Right lobe of liver (tissue), 6 donors: ENCODE data around the gene DYSF. TPM values are rescaled to one million over a fixed set of nuclear protein-coding genes. Genes with fewer than 3 reads are reported as not detected.

Experiments
- ATAC-seq, 4 donors: fragments of 200-7000 bp; cut with Tn5 transposase; one replicate each; pipeline ENCODE4 v1.9.1; 2020; ENCODE audit warnings: mild to moderate bottlenecking in 4 of 4, moderate library complexity in 4 of 4
- DNase-seq, 3 donors: peaks; one replicate each; pipeline ENCODE4 v3.0.0-alpha.2; 2020
- H3K27ac ChIP-seq, 3 donors: fragments of 200-600 bp; one replicate each; pipeline ENCODE4 v1.8.0; 2022
- H3K27me3 ChIP-seq, 2 donors: fragments of 200-600 bp; one replicate each; pipeline ENCODE4 v1.8.0; 2022
- H3K36me3 ChIP-seq, 4 donors: fragments of 200-600 bp; sonication (generic) in 1 of 4; one replicate each; pipeline versions ENCODE4 v1.5.1 to v1.8.0; 2017 to 2022; ENCODE audit warnings: control low read depth in 1 of 4
- H3K4me1 ChIP-seq, 4 donors: fragments of 200-600 bp; sonication (generic) in 1 of 4; one replicate each; pipeline versions ENCODE4 v1.5.1 to v1.8.0; 2017 to 2022; ENCODE audit warnings: control low read depth in 1 of 4
- H3K4me3 ChIP-seq, 3 donors: fragments of 200-600 bp; one replicate each; pipeline ENCODE4 v1.8.0; 2022
- H3K9me3 ChIP-seq, 4 donors: fragments of 200-600 bp; sonication (generic) in 1 of 4; one replicate each; pipeline versions ENCODE4 v1.5.1 to v1.8.0; 2017 to 2022; ENCODE audit warnings: control low read depth in 1 of 4
- POLR2A ChIP-seq: fragments of 450-650 bp; IDR thresholded peaks from one replicate; pipeline ENCODE4 v1.6.1; 2017; ENCODE audit warnings: antibody characterized with exemption, mild to moderate bottlenecking
- WGBS: methylation state at CpG from one replicate; pipeline ENCODE4 v1.1.6; 2018; ENCODE audit warnings: low coverage, low lambda C conversion rate; ENCODE audit not compliant: insufficient coverage; ENCODE audit errors: missing lambda C conversion rate; 5-methylcytosine and 5-hydroxymethylcytosine counted together
- intact Hi-C, 2 donors: fragments of 100-400 bp; cut with DNase I; formaldehyde crosslinking; loops; one replicate each; pipeline versions ENCODE4 v1.11.2 to v1.14.1; 2022
- total RNA-seq, 6 experiments: library from RNA; depleted of rRNA in 2 of 6; stranded (reverse); fragments of >200 nt in 2 of 6; fragmentation: NEBNext Ultra II Directional in 3 of 6; extraction: Animal tissue kit (Norgen Biotek cat#: 25700) in 3 of 6; gene quantifications; one replicate each; pipeline versions ENCODE4 v1.1.0 to v1.2.4, GENCODE V29; 2016 to 2023
- TF ChIP-seq, protein P1 (sequence below), 4 donors: fragments of 200-600 bp in 3 of 4; fragments of 450-650 bp in 1 of 4; IDR thresholded peaks; one replicate each; pipeline versions ENCODE4 v1.5.1 to v1.8.0; 2016 to 2022; ENCODE audit warnings: antibody characterized with exemption in 4 of 4, mild to moderate bottlenecking in 2 of 4
- donor health status: DM: no; HTN: yes; CAD: no.
- donor health status: DM: no; HTN: no; CAD: no.
- donor health status: DM: no; HTN: no; CAD: no.
- donor health status: DM: no; HTN: yes; CAD: no.
- donor health status: DM: no; HTN: yes; CAD: no.

Gene DYSF
- total RNA-seq, 6 experiments from 2014 or later = 21.8 to 55.0 (median 32.9) TPM

DNA sequence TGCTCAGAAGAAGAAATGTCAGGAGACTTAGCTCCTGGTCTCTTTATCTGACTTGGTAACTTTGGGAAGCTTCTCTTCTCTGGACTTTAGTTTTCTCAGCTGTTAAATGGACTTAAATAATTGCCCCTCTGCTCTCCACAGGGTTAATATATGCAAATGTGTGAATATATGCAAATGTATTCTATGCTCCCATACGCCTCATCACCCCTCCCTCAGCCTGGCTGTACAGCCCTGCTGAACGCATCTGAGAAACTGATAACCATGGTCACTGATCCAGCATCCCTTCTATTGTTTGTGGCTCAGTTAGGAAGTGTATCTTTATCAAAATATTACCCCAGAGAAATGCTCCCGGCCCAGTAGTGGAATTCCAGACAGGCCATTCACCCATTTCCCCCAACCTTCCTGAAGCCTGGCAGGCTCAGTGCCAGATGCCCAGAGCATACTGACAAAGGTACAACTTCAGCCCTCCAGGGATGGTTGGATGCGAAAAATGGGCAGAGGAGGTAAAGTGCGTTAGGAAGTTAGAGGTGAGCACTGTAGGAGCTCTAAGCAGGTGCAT lies 103.4 kb downstream of the DYSF start:
- DNase-seq (peak in 2 of 3 donors; percentile 35 to 51), ATAC-seq (no peak)
- Histone ChIP-seq H3K27ac (peak overlapping the region in 2 of 3 donors; percentile 72 to 76), H3K9me3 (no peaks in the 10 kb centered on the region), H3K36me3 (peaks cover 0 to 5% (median 0%) of the 10 kb centered on the region in 4 donors), H3K4me3 (peak overlapping the region in 2 of 3 donors; percentile 14 to 33), H3K27me3 (no peaks in the 10 kb centered on the region), H3K4me1 (peaks cover 0 to 23% (median 11%) of the 10 kb centered on the region in 4 donors)
- 33% methylated on average over 5 of the region's 5 CpGs for WGBS
- intact Hi-C loops = no loop called here
- TF ChIP-seq, protein P1, sequence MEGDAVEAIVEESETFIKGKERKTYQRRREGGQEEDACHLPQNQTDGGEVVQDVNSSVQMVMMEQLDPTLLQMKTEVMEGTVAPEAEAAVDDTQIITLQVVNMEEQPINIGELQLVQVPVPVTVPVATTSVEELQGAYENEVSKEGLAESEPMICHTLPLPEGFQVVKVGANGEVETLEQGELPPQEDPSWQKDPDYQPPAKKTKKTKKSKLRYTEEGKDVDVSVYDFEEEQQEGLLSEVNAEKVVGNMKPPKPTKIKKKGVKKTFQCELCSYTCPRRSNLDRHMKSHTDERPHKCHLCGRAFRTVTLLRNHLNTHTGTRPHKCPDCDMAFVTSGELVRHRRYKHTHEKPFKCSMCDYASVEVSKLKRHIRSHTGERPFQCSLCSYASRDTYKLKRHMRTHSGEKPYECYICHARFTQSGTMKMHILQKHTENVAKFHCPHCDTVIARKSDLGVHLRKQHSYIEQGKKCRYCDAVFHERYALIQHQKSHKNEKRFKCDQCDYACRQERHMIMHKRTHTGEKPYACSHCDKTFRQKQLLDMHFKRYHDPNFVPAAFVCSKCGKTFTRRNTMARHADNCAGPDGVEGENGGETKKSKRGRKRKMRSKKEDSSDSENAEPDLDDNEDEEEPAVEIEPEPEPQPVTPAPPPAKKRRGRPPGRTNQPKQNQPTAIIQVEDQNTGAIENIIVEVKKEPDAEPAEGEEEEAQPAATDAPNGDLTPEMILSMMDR (IDR thresholded peaks at IDR 0.05) = no peak
- no peak for TF ChIP-seq POLR2A

GRCh38 chr2:71557321-71557720 lies 104.0 kb downstream of the DYSF start:
- ATAC-seq = no peak
- Histone ChIP-seq H3K4me1 (peaks cover 0 to 23% (median 11%) of the 10 kb centered on the region in 4 donors), H3K9me3 (no peaks in the 10 kb centered on the region), H3K27me3 (no peaks in the 10 kb centered on the region), H3K4me3 (no peak overlapping the region), H3K36me3 (peaks cover 0 to 7% (median 0%) of the 10 kb centered on the region in 4 donors), H3K27ac (no peak overlapping the region)
- peak in 1 of 3 donors; percentile 41 for DNase-seq
- 83% methylated on average over 6 of the region's 6 CpGs for WGBS
- intact Hi-C loops = no loop called here
- TF ChIP-seq, protein P1 (IDR thresholded peaks at IDR 0.05) = no peak
- no peak for TF ChIP-seq POLR2A

DNA sequence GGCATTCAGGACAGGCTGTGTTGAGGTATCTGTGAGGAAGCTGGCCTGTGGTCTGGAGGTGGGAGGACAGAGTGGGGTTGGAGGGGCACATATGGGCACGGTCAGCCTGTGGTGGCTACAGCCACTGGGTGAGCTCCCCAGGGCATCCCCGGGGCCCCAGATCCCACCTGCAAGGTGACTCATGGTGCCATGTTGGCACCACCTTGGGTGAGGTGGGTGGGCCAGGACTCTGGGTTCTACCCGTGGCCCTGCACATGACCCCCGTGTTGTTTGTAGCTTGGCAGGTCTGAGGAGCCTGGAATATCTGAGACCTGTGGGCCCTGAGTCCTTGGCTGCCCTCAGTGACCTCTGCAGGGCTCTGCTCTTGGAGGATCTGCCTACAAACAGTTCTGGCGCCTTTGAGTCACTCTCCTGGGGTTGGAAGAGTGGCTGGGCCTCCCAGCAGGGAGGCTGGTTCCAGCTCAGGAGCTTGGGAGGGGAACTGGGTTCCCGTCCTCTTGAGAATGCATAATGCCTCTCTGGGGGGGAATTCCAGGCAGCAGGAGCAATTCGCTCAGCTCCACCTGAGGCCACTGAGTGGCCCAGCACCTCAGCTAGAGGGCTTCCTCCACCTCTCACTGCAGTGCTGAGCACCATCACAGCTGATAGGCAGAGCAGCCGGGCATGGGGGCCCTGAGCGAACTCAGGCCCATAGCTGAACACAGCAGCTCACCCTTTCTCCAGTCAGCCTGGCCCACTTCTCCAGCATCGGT lies 105.1 kb downstream of the DYSF start:
- no peak overlapping the region for H3K4me3 ChIP-seq
- peak in 1 of 3 donors; percentile 51 for DNase-seq
- no peak for ATAC-seq
- peaks cover 0 to 23% (median 11%) of the 10 kb centered on the region in 4 donors for H3K4me1 ChIP-seq
- no peaks in the 10 kb centered on the region for H3K27me3 ChIP-seq
- intact Hi-C loops = no loop called here
- TF ChIP-seq, protein P1 (IDR thresholded peaks at IDR 0.05) = no peak
- TF ChIP-seq POLR2A = no peak
- no peaks in the 10 kb centered on the region for H3K9me3 ChIP-seq
- 0% methylated on average over 1 of the region's 10 CpGs for WGBS
- no peak overlapping the region for H3K27ac ChIP-seq
- H3K36me3 ChIP-seq = peaks cover 0 to 6% (median 0%) of the 10 kb centered on the region in 4 donors

DNA sequence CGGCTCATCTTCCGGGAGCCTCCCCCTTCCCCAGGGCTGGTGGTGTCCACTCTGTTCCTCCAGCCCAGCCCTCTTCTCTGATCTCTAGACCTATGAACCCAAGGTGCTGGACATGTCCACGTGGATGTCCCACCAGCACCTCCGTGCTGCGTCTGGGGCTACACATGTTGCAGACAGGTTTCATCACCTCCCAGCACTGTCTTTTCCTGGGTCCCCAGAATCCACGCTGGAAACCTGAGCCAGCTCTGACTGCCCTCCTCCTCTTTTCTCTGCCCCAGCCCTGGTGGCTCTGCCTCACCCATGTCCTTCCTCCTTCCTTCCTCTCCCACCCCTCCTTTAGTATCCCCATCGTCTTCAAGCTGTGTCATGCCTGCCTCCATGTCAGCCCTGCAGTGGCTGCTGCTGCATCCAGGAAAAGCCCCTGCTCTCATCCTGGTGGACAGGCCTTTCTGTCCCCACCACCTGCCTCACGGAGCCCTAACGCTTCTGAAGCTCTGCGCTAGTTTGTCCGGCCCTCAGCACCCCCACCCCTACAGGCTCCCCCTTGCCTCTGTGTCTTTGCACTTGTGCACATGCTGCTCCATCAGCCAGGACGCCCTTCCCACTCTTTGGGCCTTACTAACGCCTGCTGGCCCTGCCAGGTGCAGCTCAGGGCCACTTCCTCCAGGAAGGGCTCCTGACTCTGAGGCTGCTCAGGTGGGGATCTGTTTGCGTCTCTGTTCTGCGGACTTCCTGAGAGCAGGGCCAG lies 105.9 kb downstream of the DYSF start:
- WGBS = 58% methylated on average over 13 of the region's 15 CpGs
- no peak for TF ChIP-seq POLR2A
- TF ChIP-seq, protein P1 (IDR thresholded peaks at IDR 0.05) = no peak

More for the DNA sequence above, 105.9 kb downstream of the DYSF start:
- Histone ChIP-seq H3K9me3 (no peaks in the 10 kb centered on the region), H3K27me3 (no peaks in the 10 kb centered on the region), H3K36me3 (peaks cover 0 to 2% (median 0%) of the 10 kb centered on the region in 4 donors), H3K27ac (no peak overlapping the region), H3K4me1 (peaks cover 0 to 23% (median 11%) of the 10 kb centered on the region in 4 donors), H3K4me3 (no peak overlapping the region)
- intact Hi-C loops = no loop called here
- DNase-seq (peak in 1 of 3 donors; percentile 28), ATAC-seq (no peak)
